ENCODE results near the gene ABO.
"Not testable (repeated sequence)": the region's sequence is repeated elsewhere in the genome, so short reads cannot be mapped to it uniquely, and the experiment has no call there.

The ABO gene

GRCh38 chr9:133209327-133210201, 65.4 kb downstream of the ABO start:
- H3K27ac ChIP-seq, H3K4me3 ChIP-seq: not testable (repeated sequence)

- not testable (repeated sequence) for H3K27ac ChIP-seq, H3K4me3 ChIP-seq
Observed at GRCh38 chr9:133208880-133209300, 66.1 kb downstream of the ABO start, which contains the start of gene OBP2B. TSS of gene OBP2B (minus strand) at chr9:133209250. CDS start at chr9:133209199, 51 bp downstream.

- not testable (repeated sequence) for H3K27ac ChIP-seq, H3K4me3 ChIP-seq
Observed at GRCh38 chr9:133208171-133208879, 66.7 kb downstream of the ABO start.

- Histone ChIP-seq H3K27ac (no peak overlapping the region), H3K4me3 (no peak overlapping the region)
Observed at GRCh38 chr9:133207540-133208170, 67.3 kb downstream of the ABO start.

GRCh38 chr9:133207021-133207531, 67.9 kb downstream of the ABO start:
- no peak overlapping the region for H3K27ac ChIP-seq
- H3K4me3 ChIP-seq, result no peak overlapping the region

GRCh38 chr9:133205996-133206931, 68.7 kb downstream of the ABO start:
- no peak overlapping the region for H3K4me3 ChIP-seq
- no peak overlapping the region for H3K27ac ChIP-seq

GRCh38 chr9:133205481-133205887, 69.5 kb downstream of the ABO start:
- H3K27ac ChIP-seq, H3K4me3 ChIP-seq: not testable (repeated sequence)
